ENCODE data around the gene CACTIN.
A peak's percentile ranks its signal among the peaks of the same experiment; 100 is the strongest.
"Not testable (repeated sequence)": the region's sequence is repeated elsewhere in the genome, so short reads cannot be mapped to it uniquely, and the experiment has no call there.

CACTIN gene

DNA sequence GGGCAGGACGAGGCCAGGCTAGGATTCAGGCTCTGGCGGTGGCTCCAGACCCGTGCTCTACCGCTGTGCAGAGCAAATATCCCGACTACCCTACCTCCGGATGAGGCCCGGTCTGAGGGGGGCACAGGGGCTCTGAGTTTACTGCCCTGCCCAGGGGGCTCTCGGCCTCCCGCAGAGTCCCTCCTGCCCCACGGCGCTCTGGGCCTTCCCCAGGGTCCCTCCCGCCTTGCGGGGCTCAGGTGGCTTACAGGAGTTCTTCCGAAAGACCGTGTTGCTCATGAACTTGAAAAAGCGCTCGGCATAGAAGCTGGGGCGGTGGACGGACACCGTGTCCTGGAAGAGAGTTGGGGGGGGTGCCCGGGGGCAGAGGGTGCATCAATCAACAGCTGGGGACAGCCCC is 19.1 kb upstream of the CACTIN start:
- no peak for DNase-seq

- DNase-seq, result no peak
Observed at GRCh38 chr19:3645067-3645396, 18.4 kb upstream of the CACTIN start.

GRCh38 chr19:3644351-3645066 is 17.9 kb upstream of the CACTIN start:
- DNase-seq, result no peak

DNA sequence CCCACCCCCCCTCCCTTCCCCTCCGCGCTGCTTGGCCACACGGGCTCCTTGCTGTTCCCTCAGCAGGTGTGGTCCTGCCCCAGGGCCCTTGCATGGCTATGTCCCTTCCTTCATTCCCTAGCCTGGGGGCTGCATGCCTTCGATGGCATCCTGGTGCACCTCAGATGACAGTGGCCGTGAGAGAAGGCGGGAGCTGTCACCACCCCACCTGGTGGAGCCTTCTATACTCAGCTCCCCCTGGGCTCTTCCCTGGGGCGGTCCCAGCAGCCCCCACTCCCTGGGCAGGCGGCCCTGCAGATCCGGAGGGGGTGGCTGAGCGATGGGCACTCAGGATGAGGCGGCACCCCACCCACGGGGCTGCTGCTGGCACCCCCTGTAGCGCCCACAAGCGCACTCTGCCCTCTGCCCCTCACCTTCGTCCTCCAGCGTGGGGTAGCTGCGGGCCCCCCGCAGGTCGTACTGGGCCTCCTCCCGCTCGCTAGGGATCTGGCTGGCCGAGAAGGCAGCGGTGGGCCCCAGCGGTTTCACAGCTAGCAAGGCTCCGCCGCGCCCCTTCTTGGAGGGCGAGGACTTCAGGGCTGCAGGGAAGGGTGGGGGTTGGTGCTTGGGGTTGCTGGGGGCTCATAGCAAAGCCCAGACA is 17.2 kb upstream of the CACTIN start:
- DNase-seq, result no peak

- peak in 1 of 5 experiments; percentile 22 for DNase-seq
Observed at GRCh38 chr19:3642987-3643673, 16.5 kb upstream of the CACTIN start.

GRCh38 chr19:3642296-3642695 is 15.7 kb upstream of the CACTIN start:
- no peak for DNase-seq

- no peak for DNase-seq
Observed at GRCh38 chr19:3641515-3642269, 15.1 kb upstream of the CACTIN start.

GRCh38 chr19:3639479-3639878 is 12.9 kb upstream of the CACTIN start:
- DNase-seq, result no peak

DNA sequence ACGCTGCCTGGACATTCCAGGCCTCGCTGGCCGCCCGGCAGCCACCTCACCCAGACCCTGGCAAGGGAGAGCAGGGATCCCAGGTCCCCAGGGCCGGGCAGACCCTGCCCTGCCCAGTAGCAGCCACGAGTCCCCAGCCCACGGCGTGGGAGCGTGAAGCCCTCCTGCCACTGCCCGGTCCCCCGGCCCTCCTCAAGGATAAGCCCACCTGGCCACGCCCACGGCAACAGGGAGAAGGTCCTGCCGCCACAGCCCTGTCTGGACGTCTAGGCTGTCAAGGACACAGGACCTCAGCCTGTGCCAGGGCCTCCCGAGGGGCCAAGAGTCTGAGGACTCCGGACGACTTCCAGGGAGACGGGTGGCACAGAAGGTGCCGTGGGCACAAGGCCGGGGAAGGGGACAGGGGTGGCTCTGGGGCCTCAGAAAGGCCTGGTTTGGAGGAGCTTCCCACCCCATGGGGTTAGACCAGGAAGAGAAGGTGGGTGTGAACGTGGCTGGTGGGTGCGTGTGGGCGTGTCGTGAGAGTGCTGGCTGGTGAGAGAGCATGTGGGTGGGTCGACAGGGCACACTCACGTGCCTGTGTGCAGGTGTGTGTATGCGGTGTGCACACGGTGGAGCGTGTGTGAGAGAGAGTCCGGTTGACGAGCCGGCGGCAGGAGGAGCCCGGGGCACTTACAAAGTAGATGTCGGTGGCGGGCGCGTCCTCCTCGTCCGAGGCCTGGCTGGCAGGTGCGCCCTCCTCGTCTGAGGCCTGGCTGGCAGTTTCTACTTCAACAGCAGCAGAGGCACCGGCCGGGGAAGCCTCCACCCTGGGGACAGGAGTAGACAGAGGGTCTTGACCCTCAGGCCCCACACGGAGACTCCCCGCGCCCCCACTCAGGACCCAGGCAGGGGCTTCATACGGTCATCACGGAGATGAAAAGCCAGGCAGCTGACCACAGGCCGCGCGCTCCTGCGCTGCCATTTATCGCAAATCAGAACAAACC is 11.9 kb upstream of the CACTIN start:
- no peak for DNase-seq

DNA sequence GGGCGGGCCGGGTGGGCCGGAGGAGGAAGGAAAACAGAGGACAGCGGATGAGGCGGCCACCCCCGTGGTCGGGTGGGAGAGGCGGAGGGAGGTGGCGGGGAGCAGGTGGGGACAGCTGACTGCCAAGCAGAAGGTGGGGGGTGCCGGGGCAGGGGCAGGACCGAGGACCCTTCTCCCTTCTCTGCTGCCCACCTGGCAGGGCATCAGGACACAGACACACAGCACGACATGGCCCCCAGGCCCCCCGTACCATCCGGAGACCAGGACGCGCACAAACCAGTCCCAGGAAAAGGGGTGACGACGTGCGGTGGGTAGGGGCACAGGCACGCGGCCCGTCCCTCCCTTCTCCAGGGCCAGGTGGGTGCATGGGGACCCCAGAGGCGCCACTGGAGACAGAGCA is 11.0 kb upstream of the CACTIN start:
- no peak for DNase-seq

DNA sequence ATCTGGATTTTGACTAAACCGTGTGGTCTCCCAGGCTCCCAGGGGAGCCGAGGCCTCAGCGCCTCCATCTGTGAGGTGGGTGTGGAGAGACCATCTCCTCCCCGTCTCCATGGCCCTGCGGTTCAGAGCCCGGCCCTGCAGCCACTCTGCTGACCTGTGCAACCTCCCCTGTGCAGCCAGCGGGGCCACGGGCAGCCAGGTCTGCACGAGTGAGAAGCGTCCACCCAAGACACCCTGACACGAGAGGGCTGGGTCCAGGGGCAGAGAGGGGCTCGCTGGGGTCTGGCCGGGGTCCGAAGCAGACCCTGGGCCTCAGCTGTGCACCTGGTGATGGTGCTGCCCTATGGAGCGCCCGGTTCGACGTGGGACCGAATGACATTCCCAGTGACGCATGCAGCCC is 10.4 kb upstream of the CACTIN start:
- DNase-seq, result no peak

GRCh38 chr19:3636506-3636905 is 9.9 kb upstream of the CACTIN start:
- no peak for DNase-seq

- no peak for DNase-seq
Observed at GRCh38 chr19:3634496-3635045, 8.0 kb upstream of the CACTIN start.

DNA sequence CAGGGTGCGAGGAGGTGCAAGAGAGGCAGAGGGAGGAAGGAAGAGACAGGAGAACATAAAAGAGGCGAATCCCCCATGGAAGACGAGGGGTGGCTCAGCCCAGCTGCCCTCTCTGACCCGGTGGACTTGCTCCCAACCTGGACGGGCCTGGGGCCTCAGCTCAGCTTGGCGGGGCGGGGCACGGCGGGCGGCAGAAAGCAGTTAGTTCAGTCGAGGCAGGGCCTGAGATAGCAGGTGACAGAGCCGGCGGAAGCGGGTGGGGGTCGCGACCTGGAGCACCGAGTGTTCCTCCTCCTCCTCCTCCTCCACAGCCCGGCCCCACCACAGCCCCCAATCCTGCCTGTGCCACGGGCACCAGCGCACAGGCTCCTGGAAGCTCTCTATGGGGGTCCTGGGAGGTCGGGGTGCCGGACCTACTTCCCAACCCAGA is 7.0 kb upstream of the CACTIN start:
- no peak for DNase-seq

GRCh38 chr19:3632739-3633558 is 6.4 kb upstream of the CACTIN start:
- no peak for DNase-seq

GRCh38 chr19:3632098-3632497 is 5.5 kb upstream of the CACTIN start:
- DNase-seq, result no peak

DNA sequence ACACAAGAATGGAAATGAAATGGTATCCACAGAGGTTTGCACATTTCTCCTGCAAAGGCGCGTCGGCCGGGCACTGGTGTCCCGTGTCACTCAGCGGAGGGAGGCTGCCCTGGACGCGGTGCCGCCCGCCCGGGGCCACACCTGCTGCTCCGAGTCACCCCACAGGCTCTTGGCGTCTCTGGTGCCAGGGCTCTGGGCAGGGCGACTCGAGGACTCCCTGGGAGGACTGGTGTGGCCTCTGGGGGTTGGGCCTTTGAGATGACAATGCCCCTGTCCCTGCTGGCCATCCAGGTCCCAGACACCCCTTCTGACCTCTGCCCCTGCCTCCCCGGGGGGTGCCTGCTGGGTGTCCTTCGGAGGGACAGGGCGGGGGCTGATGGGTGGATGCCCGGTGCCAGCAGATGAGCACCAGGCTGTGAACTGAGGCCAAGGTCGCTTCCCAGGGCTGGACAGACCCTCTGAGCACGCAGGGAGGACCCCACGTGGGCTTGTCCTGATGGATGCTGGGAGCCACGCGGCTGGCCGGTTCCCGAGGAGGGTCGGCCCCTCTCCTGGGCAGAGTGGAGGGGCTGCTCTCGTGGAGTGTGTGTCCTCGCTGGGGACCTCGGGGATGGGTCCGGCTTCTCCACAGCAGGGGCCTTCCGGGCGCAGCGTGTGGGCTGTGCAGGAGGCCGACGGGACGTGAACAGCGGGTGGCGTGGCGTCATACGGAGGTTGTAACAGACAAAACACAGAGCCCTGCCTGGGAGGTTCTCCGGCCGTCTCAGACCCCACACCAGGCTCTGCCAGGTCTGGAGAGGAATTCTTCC is 4.7 kb upstream of the CACTIN start:
- DNase-seq, result no peak

- not testable (repeated sequence) for DNase-seq
Observed at GRCh38 chr19:3628766-3629165, 2.2 kb upstream of the CACTIN start.

DNA sequence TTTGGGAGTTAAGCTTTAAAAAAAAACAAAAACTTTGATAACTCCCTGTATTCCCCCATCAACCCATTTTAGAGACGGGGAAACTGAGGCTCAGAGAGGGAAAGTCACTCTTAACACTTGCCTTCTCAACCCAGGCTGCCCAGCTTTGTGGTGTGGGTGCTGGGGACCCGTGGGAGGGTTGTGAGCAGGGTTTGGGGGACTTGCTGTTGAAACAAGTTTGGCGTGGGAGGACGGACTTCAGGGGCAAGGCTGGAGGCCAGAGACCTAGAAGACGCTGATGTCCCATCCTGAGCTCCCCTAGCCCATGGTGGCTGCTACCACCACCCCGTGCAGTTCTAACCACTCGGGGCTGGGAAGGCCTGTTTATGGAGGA is 747 bp upstream of the CACTIN start:
- DNase-seq, result no peak

DNA sequence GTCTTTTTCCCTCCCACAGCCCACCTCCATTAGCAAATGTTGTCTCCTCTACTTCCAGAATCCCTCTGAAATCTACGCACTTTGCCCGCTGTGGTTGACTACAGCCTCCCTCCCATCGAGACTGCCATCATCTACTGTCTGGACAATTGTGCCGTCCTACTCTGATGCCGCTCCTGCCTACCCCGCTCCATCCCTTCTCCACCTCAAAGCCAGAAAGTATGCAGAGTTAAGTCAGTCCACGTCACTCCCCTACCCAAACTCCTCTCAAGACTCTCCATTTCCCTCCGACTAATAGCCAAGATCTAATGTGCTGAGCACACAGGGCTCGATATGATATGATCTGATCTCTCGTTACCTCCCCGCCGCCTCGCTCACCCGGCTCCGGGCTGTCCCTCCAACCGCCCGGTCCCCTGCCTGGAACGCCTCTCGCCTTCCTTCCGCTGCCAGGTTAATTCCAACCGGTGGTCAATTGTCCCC is 556 bp downstream of the CACTIN start:
- DNase-seq, result peak in 1 of 5 experiments; percentile 24

All from T-helper 2 cell (primary cell).